Erythroblast (primary cell): ENCODE data around the gene LRRFIP2.

ENCODE experiments used
- GATA1 ChIP-seq: IDR thresholded peaks from 2 replicates; pipeline ENCODE4 v1.6.1; 2011; ENCODE audit warnings: low read depth, mild to moderate bottlenecking, control low read depth, low read length, moderate library complexity
- POLR2A ChIP-seq: IDR thresholded peaks from 2 replicates; pipeline ENCODE4 v1.6.1; 2011; ENCODE audit warnings: mild to moderate bottlenecking, low read length

DNA sequence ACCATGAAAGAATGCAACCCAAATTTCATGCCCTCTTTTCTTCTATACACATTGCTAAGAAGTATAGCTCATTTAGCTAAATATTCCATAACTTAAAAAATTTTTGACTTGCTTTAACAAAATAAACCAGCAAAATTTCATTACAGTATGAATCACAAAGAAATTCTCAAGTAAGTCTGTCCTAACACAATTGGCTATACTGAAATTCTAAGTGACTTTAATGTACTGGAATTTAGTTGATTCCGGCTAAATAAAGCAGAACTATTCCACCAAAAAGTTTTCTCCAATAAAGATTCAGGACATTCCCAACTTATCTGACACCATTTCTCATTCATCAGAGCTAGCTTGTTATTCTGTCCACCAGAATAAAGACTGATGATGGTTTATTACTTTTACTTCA is 23.8 kb downstream of the LRRFIP2 start:
- TF ChIP-seq POLR2A (no peak), GATA1 (no peak)
